HS-5 (cell line): ENCODE results near the gene SLC12A7.
"Not testable (repeated sequence)": the region's sequence is repeated elsewhere in the genome, so short reads cannot be mapped to it uniquely, and the experiment has no call there.

Source experiments
- DNase-seq: peaks from one replicate; pipeline ENCODE4 v3.0.0-alpha.2; 2012; ENCODE audit warnings: low read depth

The SLC12A7 gene

DNA sequence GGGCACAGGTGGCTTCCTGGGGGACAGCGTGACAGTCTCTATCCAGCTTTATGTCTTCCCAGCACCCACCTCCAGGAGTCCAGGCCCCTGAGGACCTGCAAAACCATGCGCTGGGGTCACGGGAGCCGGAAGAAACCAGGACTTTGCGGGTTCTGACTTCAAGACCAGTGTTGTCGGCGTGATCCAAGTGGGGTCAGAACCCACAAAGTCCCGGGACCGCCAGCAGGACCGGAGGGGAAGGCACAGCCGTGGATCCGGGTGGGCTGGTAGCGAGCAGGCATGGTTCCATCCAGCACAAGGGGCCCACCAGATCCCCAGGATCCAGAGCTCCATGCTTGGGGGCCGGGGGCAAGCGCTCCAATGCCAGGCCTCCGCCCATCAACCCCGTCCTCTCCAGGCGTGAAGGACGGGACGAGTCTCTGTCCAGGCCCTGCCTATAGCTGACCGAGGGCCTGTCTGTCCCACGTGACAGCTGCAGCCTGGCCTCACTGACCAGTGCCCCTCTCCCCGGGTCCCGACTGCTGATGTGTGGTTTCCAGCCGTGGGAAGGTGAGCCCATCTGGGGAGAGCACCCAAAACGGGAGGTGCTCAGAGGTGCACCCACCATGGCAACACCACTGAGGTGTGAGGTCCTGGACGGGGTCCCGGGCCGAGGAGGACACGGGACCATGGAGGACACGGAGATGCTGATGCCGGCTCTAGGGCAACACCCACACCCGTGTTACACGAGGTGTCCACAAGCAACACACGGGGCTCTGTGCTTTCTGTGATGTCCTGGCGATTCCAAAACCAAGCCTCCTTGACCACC is 48.9 kb downstream of the SLC12A7 start:
- DNase-seq, result no peak

DNA sequence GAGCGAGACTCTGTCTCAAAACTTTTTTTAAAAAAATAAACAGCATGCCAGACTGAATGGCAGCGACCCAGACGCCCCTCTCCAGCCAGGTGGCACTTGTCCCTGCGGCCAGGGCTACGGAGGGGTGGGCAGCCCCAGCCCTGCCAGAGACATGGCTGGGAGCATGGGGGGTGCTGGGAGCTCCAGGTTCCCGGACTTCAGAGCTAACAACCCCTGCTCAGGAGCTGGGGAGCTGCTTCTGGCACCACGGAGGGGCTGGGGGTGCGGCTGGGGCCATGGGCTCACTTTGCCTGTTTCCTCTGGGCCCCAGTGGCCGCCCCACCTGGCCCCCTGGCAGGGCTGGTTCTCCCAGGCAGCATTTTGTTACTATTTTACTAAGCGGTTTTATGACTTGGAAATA is 49.9 kb downstream of the SLC12A7 start:
- no peak for DNase-seq

DNA sequence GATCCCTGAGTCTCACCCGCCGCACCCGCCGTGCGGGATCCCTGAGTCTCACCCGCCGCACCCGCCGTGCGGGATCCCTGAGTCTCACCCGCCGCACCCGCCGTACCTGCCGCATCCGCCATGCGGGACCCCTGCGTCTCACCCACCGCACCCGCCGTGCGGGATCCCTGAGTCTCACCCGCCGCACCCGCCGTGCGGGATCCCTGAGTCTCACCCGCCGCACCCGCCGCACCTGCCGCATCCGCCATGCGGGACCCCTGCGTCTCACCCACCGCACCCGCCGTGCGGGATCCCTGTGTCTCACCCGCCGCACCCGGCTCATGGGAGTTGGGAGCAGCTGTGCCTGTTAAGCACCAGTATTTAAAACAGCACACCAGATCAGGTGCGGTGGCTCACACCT is 50.6 kb downstream of the SLC12A7 start:
- not testable (repeated sequence) for DNase-seq

DNA sequence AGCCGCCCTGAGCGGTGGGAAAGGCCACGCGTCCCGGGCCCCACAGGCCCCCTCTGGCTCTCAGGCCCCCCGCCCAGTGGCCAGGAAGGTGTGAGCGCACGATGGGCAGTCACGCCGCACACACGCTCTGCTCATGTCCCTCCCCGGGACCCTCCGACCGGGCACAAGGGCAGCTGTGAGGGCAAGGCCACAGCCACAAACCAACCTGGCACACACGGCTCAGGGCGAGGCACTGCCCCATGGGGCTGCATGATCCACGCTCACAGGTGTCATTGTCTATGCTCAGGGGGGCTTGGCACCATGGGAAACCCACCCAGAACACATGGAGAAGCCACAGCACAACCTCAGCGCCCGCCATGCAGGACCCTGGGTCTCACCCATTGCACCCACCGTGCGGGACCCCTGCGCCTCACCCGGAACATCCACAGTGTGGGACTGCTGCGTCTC is 51.3 kb downstream of the SLC12A7 start:
- DNase-seq, result no peak

DNA sequence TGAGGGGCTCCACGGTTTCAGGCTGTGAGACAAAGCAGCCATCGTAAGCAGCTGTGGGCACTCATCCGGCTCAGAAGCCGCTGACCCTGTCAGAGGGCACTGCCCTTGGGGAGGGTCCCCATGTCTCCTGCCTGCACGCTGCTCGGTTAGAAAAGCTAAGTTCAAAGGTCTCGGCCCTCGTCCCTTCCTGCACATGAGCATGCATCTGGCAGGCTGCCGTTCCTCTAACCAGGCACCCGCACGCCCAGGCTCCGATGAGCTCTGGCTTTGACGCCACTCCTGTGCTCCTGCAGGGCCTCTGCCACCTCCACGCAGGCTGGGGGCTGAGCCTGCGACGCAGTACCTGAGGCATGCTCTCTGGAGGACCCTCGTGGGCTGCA is 52.0 kb downstream of the SLC12A7 start:
- DNase-seq, result no peak

DNA sequence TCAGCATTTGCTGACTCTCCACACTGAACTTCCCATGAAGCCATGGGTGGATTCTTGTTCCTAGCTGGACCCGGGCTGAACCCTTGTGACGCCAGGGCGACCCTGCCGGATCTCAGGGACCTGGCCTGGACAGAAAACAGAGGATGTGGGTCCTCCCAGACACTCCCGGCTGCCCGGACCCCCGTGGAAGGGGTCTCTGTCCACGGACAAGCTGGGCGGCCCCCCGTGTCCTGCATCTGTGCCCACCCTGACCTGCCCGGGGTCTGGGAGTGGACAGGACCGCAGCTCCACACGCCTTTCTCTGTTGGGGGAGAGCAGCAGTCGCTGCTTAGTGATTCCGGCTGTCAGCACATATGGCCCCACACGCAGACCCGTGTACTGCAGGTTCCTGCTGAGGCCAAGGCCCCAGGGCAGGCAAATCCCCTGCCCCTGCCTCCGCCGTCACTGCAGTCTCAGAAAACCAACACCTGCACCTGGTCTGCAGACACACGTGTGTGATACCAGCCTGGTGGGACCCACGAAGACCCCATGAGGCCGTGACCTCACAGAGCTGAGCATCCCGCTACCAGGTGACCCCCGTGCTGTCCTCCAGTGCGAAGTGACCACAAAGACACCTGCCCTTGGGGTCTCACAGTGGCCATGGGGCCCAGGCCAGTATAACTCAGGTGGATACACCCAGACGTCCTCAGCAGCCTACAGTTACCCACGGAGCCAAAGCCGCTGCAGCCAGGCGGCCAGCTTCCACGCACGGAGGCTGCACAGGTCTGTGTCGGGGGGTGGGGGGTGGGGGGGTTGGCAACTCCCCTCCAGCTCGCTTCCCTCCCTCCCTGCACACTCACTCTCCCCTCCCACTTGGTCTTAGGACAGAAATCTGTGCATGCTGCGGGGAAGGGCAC is 52.6 kb downstream of the SLC12A7 start:
- DNase-seq, result no peak

DNA sequence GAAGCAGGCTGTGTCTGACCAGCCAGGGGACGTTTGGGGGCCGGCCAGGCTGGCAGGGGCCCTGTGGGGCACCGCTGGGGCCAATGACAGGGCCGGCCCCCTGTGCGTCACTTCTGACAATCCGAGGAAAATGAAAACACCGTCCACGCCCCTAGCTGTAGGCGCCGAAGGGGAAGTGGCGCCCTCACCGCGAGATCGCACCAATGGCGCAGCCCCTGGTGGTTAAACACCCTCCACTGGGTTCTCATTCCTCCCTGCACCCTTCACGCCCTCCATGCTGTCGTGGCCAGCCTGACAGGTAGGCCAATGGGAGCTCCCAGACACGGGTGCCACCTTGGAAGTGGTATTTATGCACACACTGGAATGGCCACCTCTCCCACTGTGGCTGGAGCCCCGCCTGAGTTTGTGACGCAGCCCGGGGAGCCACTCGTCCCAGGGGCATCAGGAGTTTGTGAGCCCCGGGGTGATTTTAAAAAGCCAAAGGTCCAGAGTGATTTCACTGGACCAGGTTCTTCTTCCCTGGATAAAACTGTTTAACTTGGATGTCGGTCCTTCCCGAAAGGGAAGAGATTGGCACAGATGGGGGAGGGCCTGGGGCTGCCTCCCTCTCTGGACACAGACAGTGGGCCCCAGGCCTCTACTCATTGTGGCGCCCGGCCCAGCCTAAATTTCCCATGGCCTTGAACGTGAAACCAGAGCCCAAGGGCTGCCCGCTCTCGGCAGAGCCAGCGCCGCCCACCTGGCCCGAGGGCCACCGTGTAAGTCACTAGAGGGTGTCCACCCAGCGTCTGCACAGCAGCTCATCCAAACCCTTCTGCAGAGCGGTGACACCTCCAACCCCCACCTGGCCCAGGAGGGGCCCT is 53.5 kb downstream of the SLC12A7 start:
- no peak for DNase-seq

DNA sequence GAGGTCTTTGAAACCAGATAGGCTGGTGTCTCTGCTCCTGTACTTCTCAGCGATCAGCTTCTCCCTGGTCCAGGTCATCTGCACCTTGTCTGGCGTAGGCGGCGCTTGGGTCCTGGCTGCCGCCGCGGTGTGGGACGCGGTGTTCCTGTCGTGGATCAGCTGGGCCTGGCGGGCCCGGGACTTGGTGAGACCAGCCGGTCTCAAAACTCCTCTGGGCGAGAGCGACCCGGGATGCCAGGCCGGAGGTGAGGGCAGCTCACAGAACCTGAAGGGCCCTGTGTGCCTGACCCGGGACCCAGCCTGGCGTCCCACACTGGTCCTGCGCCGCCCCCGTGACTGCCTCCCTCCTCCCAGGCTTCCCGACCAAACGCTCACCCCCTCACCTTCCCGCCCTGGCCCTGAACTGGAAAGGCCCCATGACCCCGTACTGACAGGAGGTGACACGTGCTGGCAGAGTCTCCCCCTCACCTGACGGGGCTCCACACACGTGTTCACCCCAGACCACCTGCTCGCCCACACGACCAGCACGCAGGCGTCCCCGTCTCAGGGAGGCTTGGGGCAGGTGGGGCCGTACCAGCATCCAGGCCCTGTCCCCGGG is 54.3 kb downstream of the SLC12A7 start:
- DNase-seq, result no peak

DNA sequence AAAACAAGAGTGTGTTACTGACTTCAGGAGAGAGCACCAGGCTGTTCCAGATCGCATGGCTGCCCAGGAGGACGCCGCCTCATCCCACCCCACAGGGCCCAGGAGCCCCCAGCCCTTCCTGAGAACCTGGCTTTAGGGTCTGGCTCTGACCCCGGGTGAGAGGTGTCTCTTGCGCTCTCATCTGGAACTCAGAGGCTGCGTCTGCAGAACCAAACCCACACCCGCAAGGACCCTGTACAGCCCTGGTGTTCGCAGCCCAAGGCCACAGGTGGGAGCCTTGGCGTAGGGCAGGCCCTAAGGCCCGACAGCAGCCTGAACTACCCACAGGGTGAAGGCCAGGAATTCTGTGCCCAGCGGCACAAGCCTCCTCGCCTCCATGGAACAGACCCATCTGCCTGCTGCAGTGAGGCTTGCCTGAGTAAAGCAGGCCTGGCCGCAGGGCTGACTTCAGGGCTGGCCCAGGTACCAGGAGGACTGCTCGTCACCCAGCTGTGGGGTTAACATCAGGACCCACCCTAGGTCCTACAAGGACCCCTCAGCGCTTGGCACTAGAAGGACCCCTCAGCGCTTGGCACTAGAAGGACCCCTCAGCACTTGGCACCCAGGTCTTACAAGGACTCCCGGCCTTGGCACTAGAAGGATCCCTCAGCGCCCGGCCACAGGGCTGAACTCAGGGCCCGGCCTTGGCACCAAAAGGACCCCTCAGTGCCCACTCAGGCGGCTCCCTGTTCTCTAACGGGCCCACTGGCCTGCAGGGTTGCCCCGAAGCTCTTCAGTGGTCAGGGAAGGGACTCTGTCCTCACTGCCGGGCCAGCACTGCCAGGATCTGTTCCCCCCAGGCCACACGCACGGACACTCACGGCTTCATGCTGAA is 55.0 kb downstream of the SLC12A7 start:
- no peak for DNase-seq

DNA sequence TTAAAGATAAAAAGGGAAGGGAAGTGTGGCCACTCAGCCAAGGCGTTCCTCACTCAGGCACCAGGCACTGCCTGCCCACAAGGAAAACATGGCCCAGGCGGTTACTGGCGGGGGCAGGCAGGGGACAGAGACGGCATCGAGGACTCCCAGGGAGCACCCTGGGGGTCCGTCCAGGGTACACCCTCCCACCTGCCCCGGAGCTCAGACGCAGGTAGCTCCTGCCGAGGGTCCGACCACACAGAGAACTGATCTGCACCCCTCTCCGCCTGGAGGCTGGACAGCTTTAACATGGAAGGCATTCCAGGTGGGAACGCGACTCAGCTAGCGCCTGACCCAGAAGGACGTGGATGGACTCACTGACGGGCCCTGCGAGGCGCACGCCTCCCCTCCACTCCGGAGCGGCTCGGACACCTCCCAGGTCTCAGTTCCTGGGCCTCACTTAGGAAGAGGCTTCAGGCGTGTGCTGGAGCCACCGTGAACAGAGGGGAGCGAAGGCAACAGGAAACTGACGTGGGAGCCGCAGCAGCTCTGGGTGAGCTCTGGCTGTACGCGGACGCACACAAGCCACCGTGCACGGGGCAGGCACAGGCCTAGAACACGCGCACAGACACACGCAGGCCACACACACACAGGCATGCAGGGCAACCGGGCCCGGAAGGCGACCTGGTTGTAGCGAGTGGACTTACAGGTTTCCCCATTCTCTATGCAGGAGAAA is 55.8 kb downstream of the SLC12A7 start:
- no peak for DNase-seq

DNA sequence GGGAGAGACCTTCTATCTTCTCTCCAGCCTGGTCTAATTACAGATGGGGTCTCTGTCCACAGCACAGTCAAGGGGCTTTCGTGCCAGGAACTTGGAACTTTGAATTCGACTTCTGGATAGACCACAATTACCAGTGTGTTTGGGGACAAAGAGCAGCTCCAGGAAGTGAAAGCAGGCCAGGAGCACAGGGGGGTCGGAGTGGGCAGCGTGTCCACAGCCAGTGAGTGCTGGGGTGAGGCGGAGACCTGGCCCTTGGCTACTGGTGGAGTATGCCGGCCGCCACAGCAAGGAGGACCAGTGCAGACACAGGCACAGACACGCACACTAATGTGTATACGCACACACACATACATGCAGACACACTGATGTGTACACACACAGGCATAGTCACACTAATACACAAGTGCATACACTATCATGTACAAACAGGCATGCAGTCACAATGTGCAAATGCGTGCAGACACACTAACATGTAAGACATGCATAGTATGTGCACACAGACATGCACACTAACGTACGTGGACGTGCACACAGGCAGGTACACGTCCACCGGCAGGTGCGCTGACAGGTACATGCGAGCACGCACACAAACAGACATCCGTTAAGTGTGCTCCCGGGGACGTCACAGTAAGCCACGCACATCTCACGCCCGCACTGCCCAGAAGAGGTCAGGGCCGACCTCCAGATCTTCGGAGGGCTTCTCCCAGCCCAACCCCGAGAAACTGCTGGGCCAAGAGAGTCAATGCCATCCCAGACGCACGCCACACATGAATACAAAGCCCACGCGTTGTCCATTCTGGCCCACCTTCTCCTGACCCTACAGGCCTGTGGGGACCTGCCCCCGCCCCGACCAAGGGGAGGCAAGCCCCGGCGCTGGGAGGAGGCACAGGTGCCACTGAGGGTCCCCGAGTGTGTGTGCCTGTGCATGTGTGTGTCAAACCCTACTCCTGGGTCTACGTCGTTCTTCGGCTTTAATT is 56.8 kb downstream of the SLC12A7 start:
- DNase-seq, result no peak

DNA sequence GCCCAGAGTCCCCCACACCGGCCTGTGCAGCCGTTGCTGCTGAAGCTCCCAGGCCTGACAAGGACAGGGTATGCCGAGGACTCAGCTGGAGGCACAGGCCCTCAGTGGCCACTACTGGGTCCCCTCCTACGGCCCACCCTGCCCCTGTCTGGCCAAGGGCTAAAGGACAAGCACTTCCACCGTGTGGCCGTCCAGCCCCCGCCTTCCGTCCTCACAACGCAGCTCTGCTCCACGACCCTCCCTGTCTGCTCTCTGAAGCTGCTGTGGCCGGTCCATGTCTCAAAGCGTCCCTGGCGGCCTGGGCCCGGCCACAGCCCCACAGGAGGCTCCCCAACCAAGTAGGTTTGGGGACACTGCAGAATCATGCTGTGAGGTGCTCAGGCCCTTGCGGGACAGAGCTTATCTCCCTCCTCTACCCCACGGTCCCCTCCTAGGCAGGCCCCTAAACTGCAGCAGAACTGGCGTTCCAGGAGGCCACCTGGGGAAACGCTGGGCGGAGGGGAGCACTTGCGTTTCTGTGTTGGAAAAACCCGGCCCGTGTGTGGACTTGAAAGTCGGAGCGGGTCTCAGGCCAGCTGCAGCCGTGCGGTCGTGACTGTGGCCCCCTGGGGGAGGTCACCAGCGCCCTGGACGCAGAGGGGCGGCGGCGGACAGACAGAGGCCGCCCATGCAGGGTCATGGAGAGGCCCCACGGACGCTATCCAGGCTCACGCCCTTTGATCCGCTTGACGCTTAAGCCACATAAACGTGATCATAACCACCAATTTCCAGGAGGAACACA is 57.7 kb downstream of the SLC12A7 start:
- no peak for DNase-seq

DNA sequence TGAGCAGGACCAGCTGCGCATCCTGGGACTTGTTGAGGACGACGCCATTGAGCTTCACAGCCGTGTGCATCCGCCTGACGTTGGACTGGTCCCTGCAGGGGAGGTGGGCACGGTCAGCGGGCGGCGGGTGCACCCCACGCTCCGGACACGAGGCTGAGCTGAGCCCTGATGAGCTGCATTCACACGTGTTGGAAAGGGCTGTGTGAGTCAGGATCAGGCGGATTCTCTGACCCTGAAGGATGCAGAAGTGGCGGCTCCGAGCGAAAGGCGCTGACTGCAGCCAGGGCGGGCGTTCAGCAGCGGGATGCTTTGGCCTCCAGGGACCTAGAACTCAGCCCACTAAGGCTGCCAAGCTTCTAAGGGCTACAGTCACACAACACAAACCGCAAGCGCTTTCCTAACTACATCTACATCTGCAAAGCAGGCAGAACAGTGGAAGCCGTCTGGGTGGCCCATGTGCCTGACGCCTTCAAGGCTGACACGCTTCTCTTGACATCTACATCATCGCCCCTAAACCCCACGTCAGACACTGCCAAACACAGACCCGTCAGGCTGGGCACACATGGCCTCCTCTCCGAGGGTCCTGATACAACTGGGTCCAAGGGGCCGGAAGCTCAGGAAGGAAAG is 58.4 kb downstream of the SLC12A7 start:
- DNase-seq, result no peak

DNA sequence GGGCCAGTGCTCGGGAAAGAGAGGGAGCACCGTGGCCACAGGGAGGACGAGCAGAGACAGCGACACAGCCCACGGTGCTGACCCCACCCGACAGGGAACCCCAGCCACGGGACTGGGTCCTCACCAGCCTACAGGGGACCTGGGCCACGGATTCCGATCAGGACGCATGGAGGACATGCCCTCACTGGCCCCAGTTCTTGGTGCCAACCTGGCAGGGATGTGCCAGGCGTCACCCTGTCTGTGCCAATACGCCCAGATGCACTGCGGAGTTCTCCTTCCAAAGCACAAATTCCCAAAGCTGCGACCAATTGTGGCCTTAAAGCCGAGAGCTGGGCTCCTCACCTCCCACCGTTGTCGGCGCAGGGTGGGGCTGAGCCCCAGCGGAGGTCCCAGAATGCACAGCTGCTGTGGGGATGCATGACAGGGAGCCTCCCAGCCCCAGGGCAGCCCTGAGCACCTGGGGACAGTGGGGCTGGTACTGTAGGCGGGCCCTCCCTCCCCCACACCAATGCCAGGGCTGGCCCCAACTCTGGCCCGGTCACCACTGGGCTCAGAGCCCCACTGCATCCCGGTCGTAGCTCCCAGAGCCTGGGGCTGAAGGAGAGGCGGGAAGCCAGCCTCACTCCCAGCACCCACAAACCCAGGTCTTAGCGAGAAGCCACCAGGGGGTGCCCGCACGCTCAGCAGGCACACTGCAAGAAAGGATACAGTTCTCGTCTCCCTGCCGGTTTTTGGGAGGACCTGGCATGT is 59.0 kb downstream of the SLC12A7 start:
- no peak for DNase-seq

DNA sequence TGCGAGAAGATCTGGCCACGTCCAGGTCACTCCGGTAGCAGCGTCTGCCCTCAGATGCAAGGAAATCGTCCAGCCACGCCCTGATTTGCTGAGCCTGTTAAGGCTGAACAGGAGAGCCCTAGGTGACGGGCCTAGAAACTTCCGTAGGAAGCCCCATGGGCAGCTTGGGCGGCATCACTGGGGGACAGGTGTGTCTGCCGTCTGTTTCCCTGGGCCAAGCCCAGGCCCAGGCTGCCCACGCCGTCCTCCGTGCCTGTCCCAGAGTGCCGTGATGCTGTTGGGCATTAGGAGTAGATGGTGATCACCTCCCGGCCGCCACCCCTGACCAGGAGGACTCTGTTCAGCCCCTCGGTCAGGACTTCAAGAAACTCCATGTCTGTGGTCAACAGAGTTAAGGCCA is 59.8 kb downstream of the SLC12A7 start:
- DNase-seq, result no peak

DNA sequence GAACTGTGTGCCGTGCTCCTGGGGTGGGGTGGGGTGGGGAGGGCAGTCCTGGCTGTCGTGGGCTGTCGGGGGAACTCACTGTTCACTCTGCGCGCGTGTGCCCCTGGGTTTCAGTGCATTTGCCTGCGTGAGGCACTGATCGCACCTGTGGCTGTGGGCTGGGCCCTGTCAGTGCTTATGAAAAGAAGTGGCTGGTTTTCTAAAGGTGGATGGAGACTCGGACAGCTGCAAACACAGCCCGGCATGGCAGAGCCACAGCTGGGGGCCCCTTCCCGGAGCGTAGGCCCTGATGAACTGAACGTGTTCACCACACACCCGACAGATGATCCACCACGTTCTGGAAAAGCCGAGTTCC is 60.5 kb downstream of the SLC12A7 start:
- DNase-seq, result no peak
